Mammary epithelial cell (primary cell): ENCODE results near the gene DDRGK1.

Experiments used
- CTCF ChIP-seq, 2 donors: IDR thresholded peaks in 1 of 2; conservative IDR thresholded peaks in 1 of 2; 2 replicates each; pipeline ENCODE4 v1.5.1; 2011 to 2012; ENCODE audit warnings: inconsistent platforms in 2 of 2, low read length in 2 of 2, mild to moderate bottlenecking in 2 of 2, control low read depth in 1 of 2, low read depth in 1 of 2; ENCODE audit not compliant: insufficient read depth in 1 of 2; ENCODE audit errors: extremely low read depth in 1 of 2
- EZH2 ChIP-seq: IDR thresholded peaks from 2 replicates; pipeline ENCODE4 v1.6.1; 2012; ENCODE audit warnings: low read length, inconsistent platforms, borderline replicate concordance

- TF ChIP-seq CTCF (conservative IDR thresholded peaks at IDR 0.05 in 1 of 2, IDR thresholded peaks at IDR 0.05 in 1 of 2; ENCODE audit: extremely low read depth in 1 of 2, insufficient read depth in 1 of 2, low read depth in 1 of 2, low read length in 2 of 2) (no peak), EZH2 (no peak)
Observed at GRCh38 chr20:3189561-3190131, 14.8 kb downstream of the DDRGK1 start.
